ENCODE measurements around the gene B3GLCT. TPM values are rescaled to one million over a fixed set of nuclear protein-coding genes. Genes with fewer than 3 reads are reported as not detected.

The B3GLCT gene
- total RNA-seq, 1 experiment from 2014 or later = 1.7 TPM

DNA sequence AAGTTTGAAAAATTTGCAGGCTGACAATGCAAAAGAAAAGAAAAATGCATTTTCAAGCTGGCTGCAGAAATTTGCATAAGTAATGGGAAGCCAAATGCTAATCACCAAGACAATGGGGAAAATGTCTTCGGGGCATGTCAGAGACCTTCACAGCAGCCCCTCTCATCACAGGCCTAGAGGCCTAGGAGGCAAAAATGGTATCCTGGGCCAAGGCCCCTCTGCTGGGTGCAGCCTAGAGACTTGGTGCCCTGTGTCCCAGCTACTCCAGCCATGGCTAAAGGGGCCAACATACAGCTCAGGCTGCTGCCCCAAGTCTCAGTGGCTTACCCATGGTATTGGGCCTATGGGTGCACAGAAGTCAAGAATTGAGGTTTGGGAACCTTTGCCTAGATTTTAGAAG, 155.2 kb downstream of the B3GLCT start:
- intact Hi-C loops (cut with micrococcal nuclease) = no loop called here
- H3K27ac Mint-ChIP-seq (ENCODE audit: low read depth, unreplicated experiment) = no peak overlapping the region
- H3K9me3 Mint-ChIP-seq (ENCODE audit: unreplicated experiment) = peaks cover 14% of the 10 kb centered on the region
- BruUV-seq (replicated peaks) = no TSS peak
- H3K4me1 Mint-ChIP-seq (ENCODE audit: insufficient read depth, unreplicated experiment) = no peaks in the 10 kb centered on the region
- TF ChIP-seq, protein P1, sequence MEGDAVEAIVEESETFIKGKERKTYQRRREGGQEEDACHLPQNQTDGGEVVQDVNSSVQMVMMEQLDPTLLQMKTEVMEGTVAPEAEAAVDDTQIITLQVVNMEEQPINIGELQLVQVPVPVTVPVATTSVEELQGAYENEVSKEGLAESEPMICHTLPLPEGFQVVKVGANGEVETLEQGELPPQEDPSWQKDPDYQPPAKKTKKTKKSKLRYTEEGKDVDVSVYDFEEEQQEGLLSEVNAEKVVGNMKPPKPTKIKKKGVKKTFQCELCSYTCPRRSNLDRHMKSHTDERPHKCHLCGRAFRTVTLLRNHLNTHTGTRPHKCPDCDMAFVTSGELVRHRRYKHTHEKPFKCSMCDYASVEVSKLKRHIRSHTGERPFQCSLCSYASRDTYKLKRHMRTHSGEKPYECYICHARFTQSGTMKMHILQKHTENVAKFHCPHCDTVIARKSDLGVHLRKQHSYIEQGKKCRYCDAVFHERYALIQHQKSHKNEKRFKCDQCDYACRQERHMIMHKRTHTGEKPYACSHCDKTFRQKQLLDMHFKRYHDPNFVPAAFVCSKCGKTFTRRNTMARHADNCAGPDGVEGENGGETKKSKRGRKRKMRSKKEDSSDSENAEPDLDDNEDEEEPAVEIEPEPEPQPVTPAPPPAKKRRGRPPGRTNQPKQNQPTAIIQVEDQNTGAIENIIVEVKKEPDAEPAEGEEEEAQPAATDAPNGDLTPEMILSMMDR (IDR thresholded peaks at IDR 0.05; ENCODE audit: unreplicated experiment) = no peak
- H3K36me3 Mint-ChIP-seq (ENCODE audit: insufficient read depth, unreplicated experiment) = no peaks in the 10 kb centered on the region
- H3K4me3 Mint-ChIP-seq (ENCODE audit: unreplicated experiment) = no peak overlapping the region
- CTCF ChIA-PET = no interaction called here
- no peak for DNase-seq (ENCODE audit: unreplicated experiment)
- POLR2A ChIA-PET = no interaction called here
- H3K27me3 Mint-ChIP-seq (ENCODE audit: insufficient read depth, unreplicated experiment) = peaks cover 11% of the 10 kb centered on the region

- Mint-ChIP-seq H3K9me3 (ENCODE audit: unreplicated experiment) (peaks cover 14% of the 10 kb centered on the region), H3K36me3 (ENCODE audit: insufficient read depth, unreplicated experiment) (no peaks in the 10 kb centered on the region), H3K4me1 (ENCODE audit: insufficient read depth, unreplicated experiment) (no peaks in the 10 kb centered on the region), H3K27ac (ENCODE audit: low read depth, unreplicated experiment) (no peak overlapping the region), H3K4me3 (ENCODE audit: unreplicated experiment) (no peak overlapping the region), H3K27me3 (ENCODE audit: insufficient read depth, unreplicated experiment) (no peaks in the 10 kb centered on the region)
- ChIA-PET POLR2A (no interaction called here), CTCF (no interaction called here)
- TF ChIP-seq, protein P1 (IDR thresholded peaks at IDR 0.05; ENCODE audit: unreplicated experiment) = no peak
- intact Hi-C loops (cut with micrococcal nuclease) = no loop called here
- no TSS peak for BruUV-seq (replicated peaks)
- DNase-seq (ENCODE audit: unreplicated experiment) = no peak
Measured at GRCh38 chr13:31356991-31357390, 157.2 kb downstream of the B3GLCT start.

GRCh38 chr13:31357581-31357980, 157.8 kb downstream of the B3GLCT start:
- no TSS peak for BruUV-seq (replicated peaks)

DNA sequence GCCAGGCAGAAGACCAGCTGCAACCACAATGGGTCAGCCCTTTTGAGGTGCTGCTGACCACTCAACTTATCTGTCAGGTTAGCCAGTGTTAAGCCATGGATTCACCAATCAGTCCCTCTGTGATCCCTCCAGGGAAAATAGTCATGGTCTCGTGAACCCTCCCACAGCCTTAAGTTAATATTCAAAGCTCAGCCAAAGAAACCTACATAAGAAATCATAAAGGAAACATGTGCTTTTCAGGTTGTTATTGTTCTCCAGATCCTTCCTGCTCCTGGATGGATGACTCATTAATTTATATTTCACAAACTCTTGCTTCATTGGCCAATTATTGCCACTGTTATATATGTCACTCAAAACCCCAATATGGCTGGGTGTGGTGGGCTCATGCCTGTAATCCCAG, 161.9 kb downstream of the B3GLCT start:
- POLR2A ChIA-PET = interaction anchor here (1.1 to 1.9 kb wide), 2 partner anchors 9 to 10 kb away, joined by 3 to 5 read pairs; no protein-coding TSS in a partner anchor
- intact Hi-C loops (cut with micrococcal nuclease) = no loop called here
- peak; percentile 49 for DNase-seq (ENCODE audit: unreplicated experiment)
- Mint-ChIP-seq H3K36me3 (ENCODE audit: insufficient read depth, unreplicated experiment) (no peaks in the 10 kb centered on the region), H3K4me1 (ENCODE audit: insufficient read depth, unreplicated experiment) (no peaks in the 10 kb centered on the region), H3K4me3 (ENCODE audit: unreplicated experiment) (no peak overlapping the region), H3K9me3 (ENCODE audit: unreplicated experiment) (no peaks in the 10 kb centered on the region), H3K27me3 (ENCODE audit: insufficient read depth, unreplicated experiment) (no peaks in the 10 kb centered on the region), H3K27ac (ENCODE audit: low read depth, unreplicated experiment) (no peak overlapping the region)
- BruUV-seq (replicated peaks) = no TSS peak
- CTCF ChIA-PET = interaction anchor here (0.8 kb wide), 1 partner anchor 75 kb away, joined by 5 read pairs; no protein-coding TSS in a partner anchor
- TF ChIP-seq, protein P1 (IDR thresholded peaks at IDR 0.05; ENCODE audit: unreplicated experiment) = no peak

More at GRCh38 chr13:31357581-31357980, 157.8 kb downstream of the B3GLCT start:
- ChIA-PET CTCF (no interaction called here), POLR2A (no interaction called here)
- TF ChIP-seq, protein P1 (IDR thresholded peaks at IDR 0.05; ENCODE audit: unreplicated experiment) = no peak
- Mint-ChIP-seq H3K27me3 (ENCODE audit: insufficient read depth, unreplicated experiment) (no peaks in the 10 kb centered on the region), H3K4me1 (ENCODE audit: insufficient read depth, unreplicated experiment) (no peaks in the 10 kb centered on the region), H3K9me3 (ENCODE audit: unreplicated experiment) (peaks cover 14% of the 10 kb centered on the region), H3K36me3 (ENCODE audit: insufficient read depth, unreplicated experiment) (no peaks in the 10 kb centered on the region), H3K4me3 (ENCODE audit: unreplicated experiment) (no peak overlapping the region), H3K27ac (ENCODE audit: low read depth, unreplicated experiment) (no peak overlapping the region)
- no peak for DNase-seq (ENCODE audit: unreplicated experiment)
- intact Hi-C loops (cut with micrococcal nuclease) = no loop called here

Measured in MCF 10A (cell line).